Bronchial epithelial cell (primary cell): ENCODE data around the gene BTNL3. TPM values are rescaled to one million over a fixed set of nuclear protein-coding genes. Genes with fewer than 3 reads are reported as not detected.

Experiments
- DNase-seq: peaks from one replicate; pipeline ENCODE4 v3.0.0-alpha.2; 2010; ENCODE audit warnings: low read depth
- FAIRE-seq: peaks from 2 replicates; lab custom pipeline; 2011; peaks lifted over from hg19 to GRCh38; lab: Jason Lieb, UNC
- H3K27me3 ChIP-seq: 2 replicates; pipeline ENCODE4 v1.5.1; 2011; ENCODE audit warnings: low read length; ENCODE audit not compliant: control insufficient read depth, insufficient read depth
- H3K36me3 ChIP-seq: 2 replicates; pipeline ENCODE4 v1.5.1; 2011; ENCODE audit warnings: low read length; ENCODE audit not compliant: control insufficient read depth, insufficient read depth
- H3K4me3 ChIP-seq: 2 replicates; pipeline ENCODE4 v1.5.1; 2011; ENCODE audit warnings: mild to moderate bottlenecking, low read depth, low read length, control low read depth
- total RNA-seq: library from RNA; depleted of rRNA; stranded (reverse); fragments of >200 nt; gene quantifications from 2 replicates; pipeline ENCODE4 v1.2.1, GENCODE V29; 2014
- TF ChIP-seq, protein P1 (sequence below): IDR thresholded peaks from 2 replicates; pipeline ENCODE4 v1.5.1; 2011; ENCODE audit warnings: mild to moderate bottlenecking, moderate library complexity, low read length, control low read depth, inconsistent platforms; ENCODE audit not compliant: insufficient read depth, severe bottlenecking

The BTNL3 gene
- total RNA-seq, 1 donor from 2014 or later, result not detected

- FAIRE-seq, result no peak
These were observed 53.5 kb downstream of the BTNL3 start for GRCh38 chr5:181042036-181042713.

DNA sequence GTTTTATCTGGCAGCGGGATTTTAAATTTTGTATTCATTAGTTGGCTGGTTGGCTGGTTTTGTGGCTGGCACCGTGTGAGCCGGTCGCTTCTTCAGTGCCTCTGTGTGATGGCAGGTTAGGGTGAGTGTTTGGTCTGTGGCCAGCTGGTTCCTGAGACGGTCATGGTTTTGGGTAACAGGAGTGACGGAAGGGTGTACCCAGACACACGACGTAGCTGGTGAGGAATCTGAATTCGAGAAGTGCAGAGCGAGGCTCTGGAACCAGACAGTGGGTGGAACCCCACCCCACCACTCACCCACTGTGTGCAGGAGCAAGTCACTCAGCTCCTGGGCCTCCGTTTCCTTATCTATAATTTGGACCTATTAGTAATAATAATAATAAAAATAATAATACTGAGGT is 54.1 kb downstream of the BTNL3 start:
- FAIRE-seq, result no peak
- no peaks in the 10 kb centered on the region for H3K36me3 ChIP-seq
- no peaks in the 10 kb centered on the region for H3K27me3 ChIP-seq
- TF ChIP-seq, protein P1, sequence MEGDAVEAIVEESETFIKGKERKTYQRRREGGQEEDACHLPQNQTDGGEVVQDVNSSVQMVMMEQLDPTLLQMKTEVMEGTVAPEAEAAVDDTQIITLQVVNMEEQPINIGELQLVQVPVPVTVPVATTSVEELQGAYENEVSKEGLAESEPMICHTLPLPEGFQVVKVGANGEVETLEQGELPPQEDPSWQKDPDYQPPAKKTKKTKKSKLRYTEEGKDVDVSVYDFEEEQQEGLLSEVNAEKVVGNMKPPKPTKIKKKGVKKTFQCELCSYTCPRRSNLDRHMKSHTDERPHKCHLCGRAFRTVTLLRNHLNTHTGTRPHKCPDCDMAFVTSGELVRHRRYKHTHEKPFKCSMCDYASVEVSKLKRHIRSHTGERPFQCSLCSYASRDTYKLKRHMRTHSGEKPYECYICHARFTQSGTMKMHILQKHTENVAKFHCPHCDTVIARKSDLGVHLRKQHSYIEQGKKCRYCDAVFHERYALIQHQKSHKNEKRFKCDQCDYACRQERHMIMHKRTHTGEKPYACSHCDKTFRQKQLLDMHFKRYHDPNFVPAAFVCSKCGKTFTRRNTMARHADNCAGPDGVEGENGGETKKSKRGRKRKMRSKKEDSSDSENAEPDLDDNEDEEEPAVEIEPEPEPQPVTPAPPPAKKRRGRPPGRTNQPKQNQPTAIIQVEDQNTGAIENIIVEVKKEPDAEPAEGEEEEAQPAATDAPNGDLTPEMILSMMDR, result no peak
- H3K4me3 ChIP-seq, result no peak overlapping the region
- no peak for DNase-seq

More at GRCh38 chr5:181042036-181042713, 53.5 kb downstream of the BTNL3 start:
- H3K36me3 ChIP-seq, result no peaks in the 10 kb centered on the region
- DNase-seq, result no peak
- H3K27me3 ChIP-seq, result no peaks in the 10 kb centered on the region
- TF ChIP-seq, protein P1, result no peak
- no peak overlapping the region for H3K4me3 ChIP-seq

DNA sequence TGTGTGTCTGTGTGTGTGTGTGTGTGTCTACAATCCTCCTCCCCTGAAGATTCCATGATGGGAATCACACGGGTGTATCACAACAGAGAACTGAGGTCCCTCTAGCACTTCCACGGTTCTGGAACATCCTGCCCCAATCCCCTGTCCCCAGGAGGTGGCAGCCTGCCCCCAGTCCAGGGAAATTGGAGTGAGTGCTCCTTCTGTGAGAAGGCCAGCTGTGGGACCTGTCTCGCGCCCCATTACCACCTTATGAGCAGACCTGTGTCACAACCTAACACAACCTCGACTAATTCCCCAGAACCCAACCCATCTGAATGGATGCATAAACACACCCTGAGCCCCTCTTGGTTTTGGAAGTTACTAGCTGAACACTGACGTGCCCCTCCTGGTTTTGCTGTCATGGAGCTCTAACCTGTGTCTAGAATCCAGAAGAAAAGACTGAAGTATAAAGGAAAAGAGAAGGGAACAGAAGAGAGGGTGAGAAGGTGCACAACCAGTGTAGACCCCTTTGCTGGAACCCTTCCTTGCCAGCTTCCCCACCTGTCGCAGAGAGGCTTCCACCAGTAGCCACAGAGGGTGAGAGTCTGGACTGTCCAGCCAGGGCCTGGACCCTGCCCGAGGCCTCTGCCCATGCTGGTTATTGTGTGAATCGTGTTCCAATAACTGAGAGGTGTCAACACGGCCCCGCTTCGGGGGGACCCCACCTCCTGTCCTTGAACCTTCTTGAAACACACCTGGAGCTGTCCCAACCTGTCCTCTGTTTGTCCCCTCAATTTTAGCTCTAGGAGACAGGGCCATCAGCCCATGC is 54.8 kb downstream of the BTNL3 start:
- Histone ChIP-seq H3K36me3 (no peaks in the 10 kb centered on the region), H3K4me3 (no peak overlapping the region), H3K27me3 (no peaks in the 10 kb centered on the region)
- TF ChIP-seq, protein P1, result no peak
- DNase-seq (no peak), FAIRE-seq (no peak)

GRCh38 chr5:181044093-181044599 is 55.5 kb downstream of the BTNL3 start:
- no peak for DNase-seq
- no peak for FAIRE-seq
- TF ChIP-seq, protein P1, result no peak
- H3K4me3 ChIP-seq, result no peak overlapping the region
- no peaks in the 10 kb centered on the region for H3K27me3 ChIP-seq
- no peaks in the 10 kb centered on the region for H3K36me3 ChIP-seq

DNA sequence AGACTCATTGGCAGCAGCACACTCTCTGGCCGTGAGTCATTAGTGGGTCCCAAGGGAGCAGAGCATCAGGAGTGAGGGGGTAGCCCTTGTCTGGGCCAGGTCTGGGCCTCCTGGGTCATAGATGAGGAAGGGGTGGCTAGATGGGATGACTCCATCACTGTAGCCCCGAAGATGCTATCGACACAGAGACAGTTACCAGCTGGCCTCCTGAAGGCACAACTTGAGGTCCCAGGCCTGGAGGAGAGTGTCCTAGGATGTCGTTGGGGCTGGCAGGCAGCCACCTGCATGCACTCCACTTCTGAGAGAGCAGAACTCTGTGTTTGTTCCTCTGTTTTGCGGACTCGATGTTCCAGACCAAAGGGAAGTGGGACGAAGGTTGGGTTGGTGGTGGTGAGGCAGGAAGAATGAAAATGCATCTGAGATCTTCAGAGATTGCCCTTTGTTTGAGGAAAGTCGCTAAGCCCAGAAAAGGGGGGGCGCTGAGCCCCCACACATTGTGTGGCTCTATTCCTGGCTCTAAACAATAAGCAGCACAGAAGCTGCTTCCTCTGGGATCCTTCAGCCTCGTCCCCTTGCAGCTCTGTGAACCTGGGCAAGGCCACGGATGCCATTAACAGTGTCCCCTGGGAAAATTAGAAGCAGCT is 56.1 kb downstream of the BTNL3 start:
- DNase-seq, result no peak
- FAIRE-seq, result no peak
- H3K4me3 ChIP-seq, result no peak overlapping the region
- TF ChIP-seq, protein P1, result no peak
- no peaks in the 10 kb centered on the region for H3K27me3 ChIP-seq
- no peaks in the 10 kb centered on the region for H3K36me3 ChIP-seq
